Glutamatergic neuron (in vitro differentiated cells): Measurements from ENCODE around the gene MTHFD1L. TPM values are rescaled to one million over a fixed set of nuclear protein-coding genes. Genes with fewer than 3 reads are reported as not detected.

ENCODE experiments used
- DNase-seq: peaks from one replicate; pipeline ENCODE4 v3.0.0; 2022
- H3K27ac Mint-ChIP-seq: one replicate; pipeline ENCODE4 v1.8.0; 2020; ENCODE audit warnings: mild to moderate bottlenecking, mixed read lengths, inconsistent platforms; ENCODE audit not compliant: unreplicated experiment
- H3K27me3 Mint-ChIP-seq: one replicate; pipeline ENCODE4 v1.8.0; 2020; ENCODE audit warnings: mild to moderate bottlenecking, moderate library complexity, mixed read lengths, inconsistent platforms; ENCODE audit not compliant: unreplicated experiment
- H3K36me3 Mint-ChIP-seq: one replicate; pipeline ENCODE4 v1.8.0; 2020; ENCODE audit warnings: mild to moderate bottlenecking, mixed read lengths, inconsistent platforms; ENCODE audit not compliant: unreplicated experiment
- H3K4me1 Mint-ChIP-seq: one replicate; pipeline ENCODE4 v1.8.0; 2020; ENCODE audit warnings: mild to moderate bottlenecking, low read depth, mixed read lengths, inconsistent platforms; ENCODE audit not compliant: unreplicated experiment
- H3K4me3 Mint-ChIP-seq: one replicate; pipeline ENCODE4 v1.8.0; 2020; ENCODE audit warnings: mild to moderate bottlenecking, mixed read lengths, inconsistent platforms; ENCODE audit not compliant: unreplicated experiment
- H3K9me3 Mint-ChIP-seq: one replicate; pipeline ENCODE4 v1.8.0; 2020; ENCODE audit warnings: mild to moderate bottlenecking, moderate library complexity, mixed read lengths, inconsistent platforms; ENCODE audit not compliant: unreplicated experiment
- CTCF ChIP-seq: fragments of 200-600 bp; sonication (generic); IDR thresholded peaks from one replicate; pipeline ENCODE4 v1.5.0; 2021; ENCODE audit not compliant: partially characterized antibody, unreplicated experiment
- total RNA-seq: library from RNA; stranded (reverse); fragmentation: NEBNext Ultra II Directional; extraction: Animal tissue kit (Norgen Biotek cat#: 25700); gene quantifications from one replicate; pipeline ENCODE4 v1.2.1, GENCODE V29; 2021; ENCODE audit not compliant: unreplicated experiment

The MTHFD1L gene
- total RNA-seq, 1 donor from 2014 or later, result 35.9 TPM

DNA sequence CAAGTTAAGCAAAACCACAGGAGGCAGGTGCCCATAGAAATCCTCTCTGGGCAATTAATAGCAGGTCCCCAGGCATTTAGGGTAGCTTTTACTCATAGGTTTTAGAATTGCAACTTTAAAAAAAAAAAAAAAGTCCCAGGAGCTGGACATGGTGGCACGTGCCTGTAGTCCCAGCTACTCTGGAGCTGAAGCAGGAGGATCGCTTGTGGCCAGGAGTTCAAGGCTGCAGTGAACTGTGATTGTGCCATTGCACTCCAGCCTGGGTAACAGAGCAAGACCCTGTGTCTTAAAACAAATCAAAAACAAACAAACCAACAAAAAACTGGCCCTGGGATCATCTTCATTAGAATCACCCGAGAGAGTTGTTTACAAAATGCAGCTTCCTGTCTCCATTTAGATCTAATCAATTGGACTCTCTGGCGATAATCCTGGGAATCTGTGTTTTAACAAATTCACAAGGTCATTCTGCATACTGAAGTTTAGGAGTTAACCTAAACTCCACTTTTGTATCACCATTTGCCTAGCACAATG, 242.5 kb downstream of the MTHFD1L start:
- Mint-ChIP-seq H3K27ac (no peak overlapping the region), H3K36me3 (no peaks in the 10 kb centered on the region), H3K9me3 (peaks cover 7% of the 10 kb centered on the region), H3K4me1 (peaks cover 14% of the 10 kb centered on the region), H3K4me3 (no peak overlapping the region), H3K27me3 (peaks cover 8% of the 10 kb centered on the region)
- no peak for TF ChIP-seq CTCF
- no peak for DNase-seq

GRCh38 chr6:151108548-151108947, 243.0 kb downstream of the MTHFD1L start:
- Mint-ChIP-seq H3K4me1 (peaks cover 14% of the 10 kb centered on the region), H3K4me3 (no peak overlapping the region), H3K9me3 (peaks cover 7% of the 10 kb centered on the region), H3K27me3 (peaks cover 8% of the 10 kb centered on the region), H3K36me3 (no peaks in the 10 kb centered on the region), H3K27ac (no peak overlapping the region)
- TF ChIP-seq CTCF, result no peak
- DNase-seq, result no peak

- DNase-seq, result no peak
- no peak for TF ChIP-seq CTCF
- peaks cover 8% of the 10 kb centered on the region for H3K27me3 Mint-ChIP-seq
- peaks cover 14% of the 10 kb centered on the region for H3K4me1 Mint-ChIP-seq
- no peak overlapping the region for H3K27ac Mint-ChIP-seq
- H3K9me3 Mint-ChIP-seq, result peaks cover 5% of the 10 kb centered on the region
- no peaks in the 10 kb centered on the region for H3K36me3 Mint-ChIP-seq
- H3K4me3 Mint-ChIP-seq, result no peak overlapping the region
Measured at GRCh38 chr6:151109361-151109760, 243.9 kb downstream of the MTHFD1L start.

DNA sequence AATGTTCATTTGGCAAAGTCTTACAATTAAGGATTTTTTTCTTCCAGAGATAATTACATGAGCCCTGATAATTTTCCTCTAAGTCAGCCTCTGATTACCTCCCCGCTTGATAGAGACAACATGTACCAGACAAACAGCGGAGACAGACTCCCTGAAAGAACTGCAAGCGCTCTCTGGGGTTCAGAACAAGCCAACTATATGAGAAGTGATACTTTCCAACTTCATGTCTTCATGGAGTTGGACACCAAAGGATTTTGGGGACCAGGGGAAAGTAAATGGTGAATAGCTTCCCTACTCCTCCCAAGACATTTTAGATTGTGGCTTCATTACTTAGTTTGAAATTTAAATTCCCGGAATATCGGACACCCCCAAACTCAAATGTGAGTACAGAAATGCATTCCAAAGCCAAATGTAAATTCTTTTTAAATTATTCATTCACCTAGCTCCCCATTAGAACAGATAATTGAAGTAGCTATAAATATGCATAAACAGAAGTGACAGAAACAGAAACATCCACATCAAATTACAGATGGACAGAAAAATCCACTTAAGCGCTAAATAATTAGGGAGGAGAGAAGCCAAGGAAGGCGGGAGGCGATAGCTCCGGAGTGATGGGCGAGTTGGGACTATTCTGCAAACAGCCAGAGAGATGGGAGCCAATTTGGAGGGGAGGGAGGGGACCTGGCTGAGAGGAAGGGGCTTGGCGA, 244.5 kb downstream of the MTHFD1L start:
- H3K36me3 Mint-ChIP-seq, result no peaks in the 10 kb centered on the region
- peak overlapping the region; percentile 12 for H3K4me3 Mint-ChIP-seq
- peaks cover 5% of the 10 kb centered on the region for H3K9me3 Mint-ChIP-seq
- no peak for TF ChIP-seq CTCF
- peak overlapping the region; percentile 67 for H3K27ac Mint-ChIP-seq
- H3K27me3 Mint-ChIP-seq, result peaks cover 8% of the 10 kb centered on the region
- H3K4me1 Mint-ChIP-seq, result peaks cover 14% of the 10 kb centered on the region
- no peak for DNase-seq

DNA sequence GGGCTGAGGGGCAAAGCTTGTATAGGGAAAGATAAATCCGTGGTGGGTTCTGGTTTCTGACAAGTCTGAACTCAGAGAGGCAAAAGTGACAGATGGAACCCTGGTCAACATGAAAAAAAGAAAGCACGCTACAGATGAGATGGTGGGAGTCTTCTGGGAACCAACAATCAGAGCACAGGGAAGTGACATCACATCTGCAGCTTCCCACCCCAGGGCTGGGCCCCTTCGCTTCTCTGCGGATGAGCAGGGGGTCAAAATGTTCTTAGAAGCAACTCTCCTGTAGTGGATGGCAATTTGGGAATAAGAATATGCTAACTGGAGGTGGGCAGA, 245.0 kb downstream of the MTHFD1L start:
- Mint-ChIP-seq H3K27ac (peak overlapping the region; percentile 67), H3K9me3 (peaks cover 5% of the 10 kb centered on the region), H3K36me3 (no peaks in the 10 kb centered on the region), H3K4me3 (peak overlapping the region; percentile 12), H3K4me1 (peaks cover 14% of the 10 kb centered on the region), H3K27me3 (peaks cover 8% of the 10 kb centered on the region)
- DNase-seq, result no peak
- TF ChIP-seq CTCF, result no peak
